HG03045 (cell line): Measurements from ENCODE around the gene SPRR4.

Experiments
- ATAC-seq: cut with Tn5 transposase; IDR thresholded peaks from one replicate; pipeline ENCODE4 v1.9.1; 2021; ENCODE audit warnings: mild to moderate bottlenecking, moderate library complexity; ENCODE audit not compliant: unreplicated experiment

Gene SPRR4

GRCh38 chr1:152970495-152970894, at the start of gene SPRR4:
Gene SPRR4 (plus strand): TSS chr1:152970648. CDS start chr1:152971891, 1,243 bp downstream.
- no peak for ATAC-seq

DNA sequence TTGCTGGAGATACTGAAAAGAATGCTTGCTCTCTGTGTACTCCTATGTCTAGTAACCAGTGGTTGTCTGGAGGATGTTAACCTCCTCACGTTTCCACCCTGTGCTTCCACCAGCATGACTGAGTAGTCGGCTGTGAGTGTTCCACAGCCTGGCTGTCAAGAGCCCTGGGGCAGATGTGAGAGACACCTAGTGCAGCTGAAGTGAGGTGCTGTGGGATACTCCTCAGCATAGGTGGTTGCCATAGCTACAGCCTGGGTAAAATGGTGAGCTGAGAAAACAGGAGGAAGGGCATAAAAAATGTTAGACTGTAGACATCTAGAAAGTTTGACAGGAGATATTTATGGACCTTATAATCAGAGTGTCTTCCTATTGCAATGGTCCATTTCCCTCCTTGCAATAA, 46.3 kb upstream of the SPRR4 start:
- ATAC-seq, result no peak

DNA sequence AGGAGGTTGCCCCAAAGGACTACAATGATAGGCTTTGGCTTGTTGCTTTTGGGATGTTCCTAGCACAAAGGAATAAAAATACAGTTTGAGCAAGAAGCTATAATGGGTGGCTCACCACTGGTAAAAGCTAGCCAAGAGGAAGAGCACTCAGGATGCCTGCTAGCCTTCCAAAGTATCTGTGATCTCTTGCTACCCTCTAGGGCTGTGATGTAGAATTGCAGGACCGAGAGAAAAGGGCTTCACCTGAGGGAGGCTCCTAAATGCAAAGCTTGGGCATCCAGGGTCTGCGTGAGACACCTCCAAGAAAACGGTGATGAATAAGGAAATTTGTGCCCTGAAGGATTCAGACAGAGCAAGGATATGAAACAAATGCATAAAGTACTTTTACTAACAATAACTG, 44.4 kb upstream of the SPRR4 start:
- ATAC-seq, result no peak

DNA sequence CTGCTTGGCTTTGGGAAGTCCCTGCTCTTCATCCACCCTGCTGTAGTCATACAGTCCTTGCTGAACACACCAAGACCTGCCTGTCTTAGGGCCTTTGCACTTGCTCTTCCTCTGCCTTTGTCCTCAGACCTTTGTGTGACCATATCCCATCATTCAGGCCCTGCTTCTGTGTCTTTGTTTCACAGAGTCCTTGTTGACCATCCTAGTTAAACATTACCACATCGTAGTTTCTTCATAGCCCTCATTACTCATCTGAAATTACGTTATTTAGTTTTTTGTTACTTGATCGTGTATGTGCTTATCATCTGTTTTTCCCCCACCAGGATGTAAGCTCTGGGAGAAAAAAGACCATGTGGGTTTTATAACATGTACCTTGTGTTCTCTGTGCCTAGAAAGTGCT, 41.8 kb upstream of the SPRR4 start:
- no peak for ATAC-seq

DNA sequence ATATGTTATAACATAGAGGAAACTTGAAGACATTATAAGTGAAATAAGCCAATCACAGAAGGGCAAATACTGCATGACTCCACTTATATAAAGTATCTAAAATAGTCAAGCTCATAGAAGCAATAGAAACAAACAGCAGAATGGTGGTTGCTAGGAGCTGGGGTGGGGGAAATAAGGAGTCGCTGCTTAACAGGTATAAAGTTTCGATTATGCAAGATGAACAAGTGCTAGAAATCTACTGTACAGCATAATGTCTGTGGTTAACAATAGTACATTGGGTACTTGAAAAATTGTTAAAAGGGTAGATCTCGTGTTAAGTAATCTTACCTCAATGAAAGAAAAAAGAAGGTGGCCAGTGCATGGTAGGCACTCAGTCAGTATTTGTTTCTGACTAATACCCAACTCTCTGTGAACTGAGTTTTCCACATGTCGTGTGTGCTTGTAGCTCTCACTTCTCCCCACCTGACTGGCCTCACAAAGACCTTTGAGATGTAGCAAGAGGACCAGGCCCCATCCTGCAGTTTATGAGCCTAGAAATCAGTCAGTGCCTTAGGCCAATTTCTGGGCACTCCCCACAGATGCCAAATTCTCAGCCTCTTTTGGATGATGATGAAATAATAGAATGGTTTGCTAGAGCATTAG, 38.2 kb upstream of the SPRR4 start:
- no peak for ATAC-seq

GRCh38 chr1:152933196-152933595, 37.3 kb upstream of the SPRR4 start:
- no peak for ATAC-seq

GRCh38 chr1:152940614-152941013, 29.8 kb upstream of the SPRR4 start:
- ATAC-seq, result no peak

DNA sequence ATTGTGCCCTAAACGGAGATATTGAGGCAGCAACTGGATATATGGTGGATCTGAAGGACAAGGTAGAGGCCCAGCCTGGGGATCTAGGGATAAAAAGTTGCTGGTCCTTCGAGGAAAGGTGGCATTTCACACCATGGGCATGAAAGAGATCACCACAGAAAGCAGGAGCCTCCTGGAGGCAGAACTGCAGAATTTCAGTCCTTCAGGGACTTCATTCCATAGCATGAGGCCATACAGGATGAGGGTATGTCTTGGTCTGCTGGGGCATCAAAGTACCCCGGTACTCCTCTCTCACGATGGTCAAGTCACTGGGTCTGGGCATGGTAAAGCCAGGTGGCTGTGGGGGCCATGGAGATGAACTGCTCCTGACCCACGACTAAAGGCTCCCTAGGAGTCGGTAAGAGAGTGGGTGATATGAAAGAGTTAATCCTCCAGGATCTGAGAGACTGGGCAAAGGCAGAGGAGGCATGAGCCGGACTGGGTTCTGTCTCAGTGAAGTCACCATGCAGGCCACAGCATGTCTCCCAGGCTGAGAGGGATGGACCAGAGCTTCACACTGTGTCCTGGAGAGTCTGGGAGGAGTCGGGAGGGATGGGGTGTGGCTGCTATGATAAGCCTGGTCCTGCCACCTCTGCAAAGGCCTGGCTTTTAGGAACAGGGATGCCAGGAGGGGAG, 29.3 kb upstream of the SPRR4 start:
- ATAC-seq, result no peak

GRCh38 chr1:152942161-152942560, 28.3 kb upstream of the SPRR4 start:
- no peak for ATAC-seq

- ATAC-seq, result no peak
Measured at GRCh38 chr1:152946248-152946647, 24.2 kb upstream of the SPRR4 start.

GRCh38 chr1:152946651-152947256, 23.7 kb upstream of the SPRR4 start, which contains the start of gene SPRR5:
Gene SPRR5 (plus strand): TSS chr1:152947206. CDS start chr1:152948555, 1,349 bp downstream.
- no peak for ATAC-seq

- no peak for ATAC-seq
Measured at GRCh38 chr1:152951711-152952110, 18.7 kb upstream of the SPRR4 start.

GRCh38 chr1:152953761-152954160, 16.7 kb upstream of the SPRR4 start:
- no peak for ATAC-seq

DNA sequence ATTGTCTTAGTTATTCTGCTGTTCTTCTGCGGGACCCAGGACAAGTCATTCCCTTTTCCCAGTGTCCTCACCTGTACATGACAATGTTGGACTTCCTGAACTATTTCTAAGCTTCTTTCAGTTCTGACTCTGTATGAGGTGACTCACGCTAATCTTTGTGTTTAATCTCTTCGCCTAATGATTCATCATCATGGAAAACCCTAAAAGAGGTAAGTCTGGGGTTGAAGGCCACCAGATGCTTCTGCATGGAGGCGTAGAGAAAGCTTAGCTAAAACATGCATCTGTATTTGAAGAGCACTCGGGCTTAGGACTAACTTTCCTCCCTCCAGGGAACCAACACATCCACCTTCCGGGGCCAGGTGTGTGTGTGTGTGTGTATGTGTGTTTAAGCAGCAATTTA, 16.0 kb upstream of the SPRR4 start:
- ATAC-seq, result no peak

DNA sequence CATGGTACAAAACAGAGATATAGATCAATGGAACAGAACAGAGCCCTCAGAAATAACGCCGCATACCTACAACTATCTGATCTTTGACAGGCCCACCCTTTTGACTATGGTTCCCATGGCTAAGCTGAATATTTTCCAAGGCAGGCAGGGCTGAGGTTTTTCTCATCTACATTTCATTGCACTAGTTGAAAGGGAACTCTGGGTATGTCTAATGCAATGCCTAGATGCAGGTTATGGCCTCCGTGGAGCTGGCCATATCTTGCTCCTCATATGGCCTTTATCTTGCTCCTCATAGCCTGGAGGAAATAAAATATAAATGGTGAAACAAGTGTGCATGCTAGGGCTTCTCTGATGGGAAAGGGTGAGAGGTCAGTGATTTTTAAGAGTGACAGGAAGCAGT, 12.9 kb upstream of the SPRR4 start:
- no peak for ATAC-seq

DNA sequence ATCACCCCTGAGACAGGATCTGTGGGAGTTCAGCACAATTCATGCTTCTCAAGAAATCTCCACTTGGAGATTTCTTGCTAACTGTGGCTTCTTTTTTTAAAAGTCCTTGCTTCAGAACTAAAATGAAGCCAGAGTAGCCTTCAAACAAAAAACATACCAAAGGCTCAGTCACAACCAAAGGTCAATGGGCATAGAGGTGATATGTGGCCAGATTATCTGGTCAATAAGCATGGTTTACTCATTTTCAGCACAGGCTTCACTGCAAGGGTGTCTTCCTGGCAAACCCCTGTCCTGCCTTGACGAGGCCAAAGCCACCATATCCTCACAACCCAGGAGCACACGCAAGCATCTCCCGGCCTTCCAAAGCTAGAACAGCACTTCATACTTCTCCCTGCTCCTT, 11.2 kb upstream of the SPRR4 start:
- no peak for ATAC-seq

DNA sequence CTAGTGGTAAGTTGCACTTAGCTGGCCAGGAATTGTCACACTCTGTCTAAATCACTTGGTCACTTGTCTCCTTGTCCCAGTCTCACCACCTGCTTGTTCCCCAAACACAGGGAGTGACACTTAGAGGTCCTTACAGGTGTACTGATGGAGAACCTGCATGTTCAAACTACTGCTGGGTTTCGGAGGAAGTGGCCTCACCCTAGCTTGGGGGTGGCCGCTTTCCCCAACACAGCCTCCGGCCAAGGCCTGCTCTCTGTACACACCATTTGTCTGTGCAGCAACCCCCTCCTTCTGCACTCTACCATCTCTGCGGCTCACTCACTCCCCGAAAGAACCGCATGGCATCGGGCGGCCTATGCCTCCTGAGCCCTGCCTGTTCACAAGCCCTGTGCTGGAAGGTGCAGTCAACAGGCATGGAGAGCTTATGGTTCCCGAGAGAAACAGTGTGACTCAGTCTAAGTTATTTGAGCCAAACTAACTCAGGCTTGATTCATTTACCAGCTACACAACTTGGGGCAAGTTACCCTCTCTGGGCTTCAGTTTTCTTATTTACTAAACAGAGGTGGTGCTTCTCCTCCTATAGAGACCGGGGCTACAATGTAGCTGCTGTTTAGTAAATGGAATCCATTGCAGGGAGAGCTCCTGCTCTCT, 10.5 kb upstream of the SPRR4 start:
- ATAC-seq, result no peak

DNA sequence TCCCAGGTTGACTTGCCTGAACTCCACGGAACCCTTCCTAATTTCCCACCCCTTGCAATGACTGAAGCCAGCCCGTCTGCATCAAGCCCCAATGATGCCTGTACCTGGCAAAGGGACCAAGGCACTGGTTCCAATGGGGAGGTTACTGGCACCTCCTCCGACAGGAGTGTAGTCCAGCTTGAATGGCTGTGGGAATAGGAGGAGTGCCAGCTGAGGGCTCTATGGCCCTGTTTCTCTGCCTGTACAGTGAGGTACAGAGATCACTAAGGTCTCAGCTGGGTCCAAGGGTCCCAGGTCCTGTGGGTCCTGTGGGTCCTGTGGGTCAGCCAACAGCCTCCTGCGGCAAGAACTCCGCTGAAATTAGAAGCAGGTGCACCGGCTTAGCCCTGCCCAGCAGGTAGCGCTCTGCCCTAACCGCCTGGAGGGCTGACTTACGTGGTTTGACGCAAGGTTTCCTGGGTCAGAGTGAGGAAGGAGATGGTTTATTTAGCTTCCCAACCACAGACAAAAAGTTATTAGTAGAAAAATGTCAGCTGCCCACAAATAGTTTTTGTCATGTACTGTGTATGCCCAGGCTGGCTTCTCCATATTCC, 9.9 kb upstream of the SPRR4 start:
- ATAC-seq, result no peak

GRCh38 chr1:152961226-152961891, 9.1 kb upstream of the SPRR4 start:
- no peak for ATAC-seq

DNA sequence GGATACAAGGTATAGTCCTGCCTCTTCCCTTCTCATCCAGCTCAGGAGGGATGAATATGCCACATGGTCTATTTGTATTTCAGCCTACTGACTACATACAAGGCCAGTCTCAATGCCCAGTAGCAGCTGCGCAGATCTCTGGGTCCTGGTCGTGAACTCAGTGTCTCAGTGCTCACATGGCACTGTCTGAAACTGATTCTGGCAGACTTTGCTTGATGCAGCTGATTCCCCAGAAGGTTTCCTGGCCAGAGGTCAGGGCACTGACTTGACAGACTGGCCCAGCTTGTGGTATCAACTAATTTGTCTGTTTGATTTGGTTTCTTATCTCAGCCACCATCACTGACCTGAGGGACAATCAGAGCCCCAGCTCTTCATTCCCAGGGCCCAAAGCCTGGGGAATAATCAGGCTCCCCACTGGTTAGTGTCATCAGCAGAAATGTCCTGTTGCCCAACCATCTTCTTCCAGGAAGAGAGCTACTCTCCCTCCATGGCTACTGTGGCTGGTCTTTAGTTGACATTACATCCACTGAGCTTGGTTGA, 7.5 kb upstream of the SPRR4 start:
- ATAC-seq, result no peak

DNA sequence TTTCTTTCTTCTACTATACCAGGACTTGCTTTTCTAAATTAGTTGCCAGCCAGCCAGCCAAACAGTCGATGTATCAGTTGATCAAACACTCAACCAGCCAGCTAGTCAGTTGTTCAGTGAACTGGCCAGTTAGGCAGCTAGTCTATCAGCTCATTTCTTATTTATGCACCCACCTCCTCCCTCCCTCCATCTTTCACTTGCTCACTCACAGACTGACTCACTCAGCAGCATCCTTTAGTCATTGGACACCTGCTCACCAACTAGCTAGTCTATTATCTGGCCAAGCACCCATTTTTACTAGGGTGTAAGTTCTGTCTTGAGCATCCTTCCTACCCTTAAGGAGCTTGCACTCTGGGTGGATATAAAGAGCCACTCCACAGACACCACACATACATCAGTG, 5.9 kb upstream of the SPRR4 start:
- ATAC-seq, result no peak
